ENCODE measurements around the gene ADRB1.

DNA sequence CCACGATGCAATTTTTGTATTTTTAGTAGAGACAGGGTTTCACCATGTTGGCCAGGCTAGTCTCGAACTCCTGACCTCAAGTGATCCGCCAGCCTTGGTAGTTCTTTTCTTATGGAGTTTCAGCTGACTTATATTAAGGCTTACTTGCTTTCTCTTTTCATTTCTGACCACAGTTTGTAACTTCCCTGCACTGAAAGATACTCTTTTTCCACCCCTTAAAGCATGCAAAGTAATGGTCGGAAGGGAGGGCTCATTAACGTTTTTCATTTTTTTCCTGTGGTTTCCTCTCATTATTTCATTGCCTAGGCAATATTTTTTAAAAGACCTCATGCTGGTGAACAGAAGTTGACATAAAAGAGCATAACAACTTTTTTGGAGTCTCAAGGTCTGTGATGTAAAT, 27.0 kb downstream of the ADRB1 start:
- TF ChIP-seq CTCF (conservative IDR thresholded peaks at IDR 0.05; ENCODE audit: low read depth, low read length) (no peak), POLR2A (IDR thresholded peaks at IDR 0.05; ENCODE audit: low read depth, low read length) (no peak), MAZ (IDR thresholded peaks at IDR 0.05; ENCODE audit: borderline replicate concordance, low read depth, low read length) (no peak), MAFK (IDR thresholded peaks at IDR 0.05; ENCODE audit: low read depth, low read length) (no peak), BHLHE40 (IDR thresholded peaks at IDR 0.05; ENCODE audit: low read depth, low read length) (no peak), MXI1 (IDR thresholded peaks at IDR 0.05; ENCODE audit: borderline replicate concordance, low read depth, low read length) (no peak), NFE2L2 (IDR thresholded peaks at IDR 0.05; ENCODE audit: low read depth, low read length) (no peak), SMC3 (IDR thresholded peaks at IDR 0.05; ENCODE audit: low read depth, low read length) (no peak), CHD1 (IDR thresholded peaks at IDR 0.05; ENCODE audit: low read depth, low read length) (no peak), RAD21 (IDR thresholded peaks at IDR 0.05; ENCODE audit: low read length) (no peak), RFX5 (IDR thresholded peaks at IDR 0.05; ENCODE audit: low read depth, low read length) (no peak), RCOR1 (IDR thresholded peaks at IDR 0.05; ENCODE audit: insufficient replicate concordance, low read length) (no peak)
- TF ChIP-seq, protein P1, sequence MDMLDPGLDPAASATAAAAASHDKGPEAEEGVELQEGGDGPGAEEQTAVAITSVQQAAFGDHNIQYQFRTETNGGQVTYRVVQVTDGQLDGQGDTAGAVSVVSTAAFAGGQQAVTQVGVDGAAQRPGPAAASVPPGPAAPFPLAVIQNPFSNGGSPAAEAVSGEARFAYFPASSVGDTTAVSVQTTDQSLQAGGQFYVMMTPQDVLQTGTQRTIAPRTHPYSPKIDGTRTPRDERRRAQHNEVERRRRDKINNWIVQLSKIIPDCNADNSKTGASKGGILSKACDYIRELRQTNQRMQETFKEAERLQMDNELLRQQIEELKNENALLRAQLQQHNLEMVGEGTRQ (IDR thresholded peaks at IDR 0.05; ENCODE audit: low read depth, low read length): no peak
- TF ChIP-seq, protein P2, sequence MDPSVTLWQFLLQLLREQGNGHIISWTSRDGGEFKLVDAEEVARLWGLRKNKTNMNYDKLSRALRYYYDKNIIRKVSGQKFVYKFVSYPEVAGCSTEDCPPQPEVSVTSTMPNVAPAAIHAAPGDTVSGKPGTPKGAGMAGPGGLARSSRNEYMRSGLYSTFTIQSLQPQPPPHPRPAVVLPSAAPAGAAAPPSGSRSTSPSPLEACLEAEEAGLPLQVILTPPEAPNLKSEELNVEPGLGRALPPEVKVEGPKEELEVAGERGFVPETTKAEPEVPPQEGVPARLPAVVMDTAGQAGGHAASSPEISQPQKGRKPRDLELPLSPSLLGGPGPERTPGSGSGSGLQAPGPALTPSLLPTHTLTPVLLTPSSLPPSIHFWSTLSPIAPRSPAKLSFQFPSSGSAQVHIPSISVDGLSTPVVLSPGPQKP (IDR thresholded peaks at IDR 0.05; ENCODE audit: borderline replicate concordance, low read depth, low read length): no peak
